Activated CD4-positive, alpha-beta memory T cell treated with anti-CD3 and anti-CD28 coated beads, Interleukin-2, amount 10 ng/mL, durations not matched to agents 7 days and 5 days (primary cell): Measurements from ENCODE around the gene RNU5D-1. TPM values are rescaled to one million over a fixed set of nuclear protein-coding genes. Genes with fewer than 3 reads are reported as not detected.

Source experiments
- CTCF ChIA-PET: fragments of 350-600 bp; sonication (Branson Sonifier 250); formaldehyde crosslinking; loops from one replicate; lab custom pipeline; 2021; ENCODE audit warnings: antibody characterized with exemption, inconsistent platforms; lab: Charles Lee
- POLR2A ChIA-PET: fragments of 350-600 bp; sonication (Branson Sonifier 250); formaldehyde crosslinking; loops from one replicate; lab custom pipeline; 2021; ENCODE audit warnings: antibody characterized with exemption; lab: Charles Lee
- DNase-seq: peaks from one replicate; pipeline ENCODE4 v3.0.0-alpha.2; 2020
- H3K27ac Mint-ChIP-seq: one replicate; pipeline ENCODE4 v1.8.0; 2021; ENCODE audit warnings: mild to moderate bottlenecking, mixed read lengths
- H3K27me3 Mint-ChIP-seq: one replicate; pipeline ENCODE4 v1.8.0; 2021; ENCODE audit warnings: mixed read lengths
- H3K36me3 Mint-ChIP-seq: one replicate; pipeline ENCODE4 v1.8.0; 2021; ENCODE audit warnings: low read depth, mixed read lengths
- H3K4me1 Mint-ChIP-seq: one replicate; pipeline ENCODE4 v1.8.0; 2021; ENCODE audit warnings: mixed read lengths
- H3K4me3 Mint-ChIP-seq: one replicate; pipeline ENCODE4 v1.8.0; 2021; ENCODE audit warnings: mild to moderate bottlenecking, mixed read lengths
- H3K9me3 Mint-ChIP-seq: one replicate; pipeline ENCODE4 v1.8.0; 2021; ENCODE audit warnings: mixed read lengths
- total RNA-seq, 2 experiments: library from RNA; stranded (reverse); gene quantifications; one replicate each; pipeline ENCODE4 v1.2.3, GENCODE V29; 2021

RNU5D-1 gene
- total RNA-seq, 2 experiments from 2014 or later, result not detected

- ChIA-PET POLR2A (interaction anchor here (0.7 to 2.2 kb wide), 9 partner anchors 10 to 123 kb away, joined by 3 to 39 read pairs (median 5); partner anchors contain the start of genes ARMH1, RNU5D-1 and TMEM53), CTCF (interaction anchor here (0.9 to 2.9 kb wide), 12 partner anchors 10 to 607 kb away, joined by 3 to 16 read pairs (median 4); partner anchors contain the start of genes ARMH1, RNU5D-1 and TMEM53)
- Mint-ChIP-seq H3K9me3 (no peaks in the 10 kb centered on the region), H3K27ac (peak overlapping the region; percentile 83), H3K36me3 (no peaks in the 10 kb centered on the region), H3K4me3 (no peak overlapping the region), H3K27me3 (no peaks in the 10 kb centered on the region), H3K4me1 (peaks cover 21% of the 10 kb centered on the region)
- DNase-seq, result peak; percentile 58
Measured at GRCh38 chr1:44696789-44697345, 34.1 kb downstream of the RNU5D-1 start.

- Mint-ChIP-seq H3K4me1 (peaks cover 21% of the 10 kb centered on the region), H3K27ac (no peak overlapping the region), H3K4me3 (no peak overlapping the region), H3K27me3 (peaks cover 4% of the 10 kb centered on the region), H3K9me3 (no peaks in the 10 kb centered on the region), H3K36me3 (no peaks in the 10 kb centered on the region)
- ChIA-PET POLR2A (interaction anchor here (0.6 to 2.2 kb wide), 9 partner anchors 11 to 123 kb away, joined by 3 to 39 read pairs (median 5); partner anchors contain the start of genes ARMH1, RNU5D-1 and TMEM53), CTCF (interaction anchor here (0.6 to 2.9 kb wide), 12 partner anchors 11 to 141 kb away, joined by 3 to 16 read pairs (median 4); partner anchors contain the start of genes ARMH1, RNU5D-1 and TMEM53)
- DNase-seq, result no peak
Measured at GRCh38 chr1:44696101-44696500, 34.9 kb downstream of the RNU5D-1 start.

- peaks cover 21% of the 10 kb centered on the region for H3K4me1 Mint-ChIP-seq
- H3K36me3 Mint-ChIP-seq, result no peaks in the 10 kb centered on the region
- peaks cover 4% of the 10 kb centered on the region for H3K27me3 Mint-ChIP-seq
- H3K4me3 Mint-ChIP-seq, result no peak overlapping the region
- no peaks in the 10 kb centered on the region for H3K9me3 Mint-ChIP-seq
- H3K27ac Mint-ChIP-seq, result no peak overlapping the region
- ChIA-PET POLR2A (interaction anchor here (0.6 to 2.2 kb wide), 7 partner anchors 11 to 123 kb away, joined by 4 to 39 read pairs (median 5); partner anchors contain the start of genes ARMH1, RNU5D-1 and TMEM53), CTCF (interaction anchor here (1.5 to 2.9 kb wide), 3 partner anchors 11 to 63 kb away, joined by 3 to 16 read pairs (median 4); no protein-coding TSS in a partner anchor)
- no peak for DNase-seq
Measured at GRCh38 chr1:44695671-44696070, 35.3 kb downstream of the RNU5D-1 start.

GRCh38 chr1:44694863-44695478 is 36.0 kb downstream of the RNU5D-1 start:
- ChIA-PET CTCF (interaction anchor here (1.5 kb wide), 1 partner anchor 62 kb away, joined by 4 read pairs; no protein-coding TSS in a partner anchor), POLR2A (interaction anchor here (0.7 to 0.8 kb wide), 2 partner anchors 27 to 35 kb away, joined by 3 to 4 read pairs; no protein-coding TSS in a partner anchor)
- Mint-ChIP-seq H3K27ac (no peak overlapping the region), H3K4me3 (no peak overlapping the region), H3K4me1 (peaks cover 21% of the 10 kb centered on the region), H3K27me3 (peaks cover 4% of the 10 kb centered on the region), H3K36me3 (no peaks in the 10 kb centered on the region), H3K9me3 (no peaks in the 10 kb centered on the region)
- no peak for DNase-seq

GRCh38 chr1:44693900-44694299 is 37.1 kb downstream of the RNU5D-1 start:
- ChIA-PET CTCF (no interaction called here), POLR2A (no interaction called here)
- Mint-ChIP-seq H3K27me3 (peaks cover 4% of the 10 kb centered on the region), H3K4me1 (peaks cover 21% of the 10 kb centered on the region), H3K9me3 (no peaks in the 10 kb centered on the region), H3K36me3 (no peaks in the 10 kb centered on the region), H3K4me3 (no peak overlapping the region), H3K27ac (no peak overlapping the region)
- DNase-seq, result no peak

GRCh38 chr1:44693159-44693558 is 37.8 kb downstream of the RNU5D-1 start:
- peaks cover 21% of the 10 kb centered on the region for H3K4me1 Mint-ChIP-seq
- CTCF ChIA-PET, result interaction anchor here (1.2 to 1.8 kb wide), 2 partner anchors 19 to 40 kb away, joined by 4 to 6 read pairs; partner anchors contain the start of genes ARMH1 and TMEM53
- H3K27ac Mint-ChIP-seq, result no peak overlapping the region
- POLR2A ChIA-PET, result interaction anchor here (1.6 kb wide), 1 partner anchor 28 kb away, joined by 6 read pairs; no protein-coding TSS in a partner anchor
- no peaks in the 10 kb centered on the region for H3K9me3 Mint-ChIP-seq
- H3K4me3 Mint-ChIP-seq, result no peak overlapping the region
- DNase-seq, result no peak
- H3K36me3 Mint-ChIP-seq, result no peaks in the 10 kb centered on the region
- H3K27me3 Mint-ChIP-seq, result peaks cover 4% of the 10 kb centered on the region

- H3K9me3 Mint-ChIP-seq, result no peaks in the 10 kb centered on the region
- ChIA-PET POLR2A (interaction anchor here (2.3 kb wide), 1 partner anchor 32 kb away, joined by 6 read pairs; no protein-coding TSS in a partner anchor), CTCF (no interaction called here)
- H3K36me3 Mint-ChIP-seq, result no peaks in the 10 kb centered on the region
- H3K27me3 Mint-ChIP-seq, result peaks cover 4% of the 10 kb centered on the region
- no peak overlapping the region for H3K27ac Mint-ChIP-seq
- peaks cover 5% of the 10 kb centered on the region for H3K4me1 Mint-ChIP-seq
- DNase-seq, result no peak
- no peak overlapping the region for H3K4me3 Mint-ChIP-seq
Measured at GRCh38 chr1:44689447-44689765, 41.6 kb downstream of the RNU5D-1 start.

GRCh38 chr1:44688760-44689446 is 42.1 kb downstream of the RNU5D-1 start:
- Mint-ChIP-seq H3K4me1 (peaks cover 6% of the 10 kb centered on the region), H3K36me3 (no peaks in the 10 kb centered on the region), H3K4me3 (no peak overlapping the region), H3K9me3 (no peaks in the 10 kb centered on the region), H3K27ac (no peak overlapping the region), H3K27me3 (peaks cover 4% of the 10 kb centered on the region)
- no peak for DNase-seq
- POLR2A ChIA-PET, result interaction anchor here (2.3 kb wide), 1 partner anchor 33 kb away, joined by 6 read pairs; no protein-coding TSS in a partner anchor
- CTCF ChIA-PET, result interaction anchor here (1.8 kb wide), 1 partner anchor 15 kb away, joined by 5 read pairs; the partner anchor contains the start of genes ARMH1 and TMEM53

- no peak overlapping the region for H3K27ac Mint-ChIP-seq
- CTCF ChIA-PET, result interaction anchor here (1.5 kb wide), 2 partner anchors 10 to 12 kb away, joined by 5 to 6 read pairs; partner anchors contain the start of genes ARMH1 and TMEM53
- peaks cover 4% of the 10 kb centered on the region for H3K4me1 Mint-ChIP-seq
- H3K36me3 Mint-ChIP-seq, result no peaks in the 10 kb centered on the region
- no peaks in the 10 kb centered on the region for H3K27me3 Mint-ChIP-seq
- no peak for DNase-seq
- H3K9me3 Mint-ChIP-seq, result no peaks in the 10 kb centered on the region
- H3K4me3 Mint-ChIP-seq, result no peak overlapping the region
- POLR2A ChIA-PET, result interaction anchor here (1.1 kb wide), 1 partner anchor 11 kb away, joined by 3 read pairs; the partner anchor contains the start of gene ARMH1
Measured at GRCh38 chr1:44685881-44686280, 45.1 kb downstream of the RNU5D-1 start.

GRCh38 chr1:44685218-44685617 is 45.8 kb downstream of the RNU5D-1 start:
- Mint-ChIP-seq H3K36me3 (no peaks in the 10 kb centered on the region), H3K4me3 (no peak overlapping the region), H3K4me1 (peaks cover 4% of the 10 kb centered on the region), H3K27ac (no peak overlapping the region), H3K27me3 (no peaks in the 10 kb centered on the region), H3K9me3 (no peaks in the 10 kb centered on the region)
- CTCF ChIA-PET, result interaction anchor here (1.0 to 1.5 kb wide), 4 partner anchors 9 to 32 kb away, joined by 3 to 6 read pairs (median 4); partner anchors contain the start of genes ARMH1 and TMEM53
- no peak for DNase-seq
- POLR2A ChIA-PET, result no interaction called here

- POLR2A ChIA-PET, result interaction anchor here (1.2 kb wide), 1 partner anchor 37 kb away, joined by 6 read pairs; no protein-coding TSS in a partner anchor
Measured at GRCh38 chr1:44684525-44684924, 46.4 kb downstream of the RNU5D-1 start.

GRCh38 chr1:44682883-44683265 is 48.1 kb downstream of the RNU5D-1 start:
- DNase-seq, result no peak
- H3K9me3 Mint-ChIP-seq, result no peaks in the 10 kb centered on the region
- no peaks in the 10 kb centered on the region for H3K36me3 Mint-ChIP-seq
- H3K27ac Mint-ChIP-seq, result no peak overlapping the region
- peaks cover 3% of the 10 kb centered on the region for H3K27me3 Mint-ChIP-seq
- no peak overlapping the region for H3K4me3 Mint-ChIP-seq
- peaks cover 4% of the 10 kb centered on the region for H3K4me1 Mint-ChIP-seq
- ChIA-PET CTCF (no interaction called here), POLR2A (interaction anchor here (1.0 kb wide), 1 partner anchor 8 kb away, joined by 3 read pairs; no protein-coding TSS in a partner anchor)

More at GRCh38 chr1:44684525-44684924, 46.4 kb downstream of the RNU5D-1 start:
- no peak overlapping the region for H3K27ac Mint-ChIP-seq
- CTCF ChIA-PET, result interaction anchor here (1.0 to 1.5 kb wide), 3 partner anchors 9 to 32 kb away, joined by 3 to 6 read pairs (median 4); no protein-coding TSS in a partner anchor
- H3K36me3 Mint-ChIP-seq, result no peaks in the 10 kb centered on the region
- DNase-seq, result no peak
- peaks cover 3% of the 10 kb centered on the region for H3K27me3 Mint-ChIP-seq
- H3K4me1 Mint-ChIP-seq, result peaks cover 4% of the 10 kb centered on the region
- no peaks in the 10 kb centered on the region for H3K9me3 Mint-ChIP-seq
- no peak overlapping the region for H3K4me3 Mint-ChIP-seq
